GM23248 (cell line): ENCODE results near the gene ERBB4. TPM values are rescaled to one million over a fixed set of nuclear protein-coding genes. Genes with fewer than 3 reads are reported as not detected.

Source experiments
- DNase-seq: peaks from one replicate; pipeline ENCODE4 v3.0.0-alpha.2; 2015
- H2AFZ ChIP-seq: fragments of 200-600 bp; sonication (generic); 2 replicates; pipeline ENCODE4 v1.6.1; 2016; ENCODE audit warnings: antibody characterized with exemption
- H3F3A ChIP-seq: fragments of 200-600 bp; sonication (generic); 2 replicates; pipeline ENCODE4 v1.6.1; 2016; ENCODE audit warnings: mild to moderate bottlenecking, antibody characterized with exemption, mixed run types; ENCODE audit not compliant: insufficient read depth
- H3K27ac ChIP-seq: fragments of 200-600 bp; sonication (generic); 2 replicates; pipeline ENCODE4 v1.5.1; 2016; ENCODE audit warnings: mild to moderate bottlenecking
- H3K27me3 ChIP-seq: fragments of 200-600 bp; sonication (generic); replicated peaks from 2 replicates; pipeline ENCODE4 v1.6.1; 2016; ENCODE audit warnings: mild to moderate bottlenecking; ENCODE audit not compliant: insufficient read depth
- H3K36me3 ChIP-seq: fragments of 200-600 bp; sonication (generic); 2 replicates; pipeline ENCODE4 v1.6.1; 2016; ENCODE audit warnings: low read depth, mild to moderate bottlenecking
- H3K4me1 ChIP-seq: fragments of 200-600 bp; sonication (generic); 2 replicates; pipeline ENCODE4 v1.6.1; 2016; ENCODE audit warnings: mild to moderate bottlenecking; ENCODE audit not compliant: insufficient read depth
- H3K4me2 ChIP-seq: fragments of 200-600 bp; sonication (generic); one replicate; pipeline ENCODE4 v1.6.1; 2016; ENCODE audit warnings: mild to moderate bottlenecking; ENCODE audit not compliant: unreplicated experiment
- H3K4me3 ChIP-seq: fragments of 200-600 bp; sonication (generic); 2 replicates; pipeline ENCODE4 v1.5.1; 2016; ENCODE audit warnings: mild to moderate bottlenecking
- H3K79me2 ChIP-seq: fragments of 200-600 bp; sonication (generic); 2 replicates; pipeline ENCODE4 v1.6.1; 2016; ENCODE audit warnings: mild to moderate bottlenecking; ENCODE audit not compliant: insufficient read depth
- H3K9ac ChIP-seq: fragments of 200-600 bp; sonication (generic); 2 replicates; pipeline ENCODE4 v1.6.1; 2016; ENCODE audit warnings: mild to moderate bottlenecking
- H3K9me2 ChIP-seq: fragments of 200-600 bp; sonication (generic); 2 replicates; pipeline ENCODE4 v1.6.1; 2016; ENCODE audit warnings: mixed run types, mild to moderate bottlenecking, moderate library complexity; ENCODE audit not compliant: insufficient read depth
- H3K9me3 ChIP-seq: fragments of 200-600 bp; sonication (generic); one replicate; pipeline ENCODE4 v1.6.1; 2017; ENCODE audit warnings: low read depth
- H4K20me1 ChIP-seq: fragments of 200-600 bp; sonication (generic); 2 replicates; pipeline ENCODE4 v1.6.0; 2016; ENCODE audit not compliant: insufficient read depth
- EZH2 ChIP-seq: fragments of 200-600 bp; sonication (generic); IDR thresholded peaks from 2 replicates; pipeline ENCODE4 v1.6.1; 2018; ENCODE audit warnings: antibody characterized with exemption, mild to moderate bottlenecking; ENCODE audit not compliant: insufficient read depth, poor library complexity, severe bottlenecking
- EZH2phosphoT487 ChIP-seq: fragments of 200-600 bp; sonication (generic); IDR thresholded peaks from 2 replicates; pipeline ENCODE4 v1.6.1; 2018; ENCODE audit warnings: antibody characterized with exemption, moderate library complexity, mild to moderate bottlenecking, low read depth; ENCODE audit not compliant: insufficient read depth
- WGBS, 2 experiments: methylation state at CpG; one replicate each; pipeline ENCODE4 v1.1.6; 2015 to 2017; ENCODE audit warnings: low lambda C conversion rate in 2 of 2, low coverage in 1 of 2; ENCODE audit errors: missing lambda C conversion rate in 2 of 2; 5-methylcytosine and 5-hydroxymethylcytosine counted together
- in situ Hi-C: fragments of 300-500 bp; cut with MboI; formaldehyde crosslinking; loops from 2 replicates; pipeline ENCODE4 v1.15.0; 2020
- polyA plus RNA-seq: library from polyadenylated mRNA; unstranded; fragments of >200 nt; fragmentation: Nextera tagmentation; extraction: Ambion mirVana; gene quantifications from 2 replicates; pipeline ENCODE4 v1.2.1, GENCODE V29; 2016
- total RNA-seq: library from RNA; depleted of rRNA; stranded (reverse); fragments of >200 nt; shearing (Covaris generic); gene quantifications from 2 replicates; pipeline ENCODE4 v1.2.3, GENCODE V29; 2014

Gene ERBB4
- total and polyA plus RNA-seq, 2 experiments from 2014 or later: not detected

GRCh38 chr2:211903961-211904360, 634.6 kb downstream of the ERBB4 start:
- TF ChIP-seq EZH2 (no peak), EZH2phosphoT487 (no peak)
- Histone ChIP-seq H2AFZ (no peak overlapping the region), H3K4me3 (no peak overlapping the region), H3K79me2 (no peaks in the 10 kb centered on the region), H3K9me3 (no peaks in the 10 kb centered on the region), H3K9ac (no peak overlapping the region), H3K27me3 (no peaks in the 10 kb centered on the region), H4K20me1 (no peaks in the 10 kb centered on the region), H3K9me2 (no peaks in the 10 kb centered on the region), H3F3A (no peaks in the 10 kb centered on the region), H3K36me3 (no peaks in the 10 kb centered on the region), H3K4me2 (no peak overlapping the region), H3K4me1 (no peaks in the 10 kb centered on the region), H3K27ac (no peak overlapping the region)
- 44 to 62% methylated on average over 2 of the region's 2 CpGs for WGBS, 2 experiments
- DNase-seq: no peak
- in situ Hi-C loops: no loop called here

GRCh38 chr2:211901226-211901846, 637.3 kb downstream of the ERBB4 start:
- no peaks in the 10 kb centered on the region for H3K36me3 ChIP-seq
- no peak overlapping the region for H3K9ac ChIP-seq
- no peaks in the 10 kb centered on the region for H3K4me1 ChIP-seq
- H3K4me3 ChIP-seq: no peak overlapping the region
- no peaks in the 10 kb centered on the region for H4K20me1 ChIP-seq
- H3K27me3 ChIP-seq: no peaks in the 10 kb centered on the region
- TF ChIP-seq EZH2phosphoT487 (no peak), EZH2 (no peak)
- DNase-seq: no peak
- H3K79me2 ChIP-seq: no peaks in the 10 kb centered on the region
- H3K4me2 ChIP-seq: no peak overlapping the region
- no peaks in the 10 kb centered on the region for H3K9me3 ChIP-seq
- no peak overlapping the region for H3K27ac ChIP-seq
- H3F3A ChIP-seq: no peaks in the 10 kb centered on the region
- no peaks in the 10 kb centered on the region for H3K9me2 ChIP-seq
- in situ Hi-C loops: no loop called here
- H2AFZ ChIP-seq: no peak overlapping the region
- WGBS, 2 experiments: 34 to 39% methylated on average over 6 of the region's 6 CpGs

- no peaks in the 10 kb centered on the region for H3K9me3 ChIP-seq
Observed at GRCh38 chr2:211900518-211900917, 638.1 kb downstream of the ERBB4 start.

GRCh38 chr2:211900000-211900399, 638.6 kb downstream of the ERBB4 start:
- no peak for TF ChIP-seq EZH2phosphoT487
- no peak for TF ChIP-seq EZH2
- no peak overlapping the region for H2AFZ ChIP-seq

More at GRCh38 chr2:211900518-211900917, 638.1 kb downstream of the ERBB4 start:
- TF ChIP-seq EZH2phosphoT487 (no peak), EZH2 (no peak)
- DNase-seq: no peak
- Histone ChIP-seq H4K20me1 (no peaks in the 10 kb centered on the region), H3K9ac (no peak overlapping the region), H3K4me1 (no peaks in the 10 kb centered on the region), H3F3A (no peaks in the 10 kb centered on the region), H3K79me2 (no peaks in the 10 kb centered on the region), H3K4me3 (no peak overlapping the region), H2AFZ (no peak overlapping the region), H3K27me3 (no peaks in the 10 kb centered on the region), H3K36me3 (no peaks in the 10 kb centered on the region), H3K4me2 (no peak overlapping the region), H3K27ac (no peak overlapping the region), H3K9me2 (no peaks in the 10 kb centered on the region)
- in situ Hi-C loops: no loop called here
- 16 to 17% methylated on average over 2 of the region's 2 CpGs for WGBS, 2 experiments

More at GRCh38 chr2:211900000-211900399, 638.6 kb downstream of the ERBB4 start:
- no peak overlapping the region for H3K4me3 ChIP-seq
- H3K36me3 ChIP-seq: no peaks in the 10 kb centered on the region
- no peak overlapping the region for H3K9ac ChIP-seq
- H4K20me1 ChIP-seq: no peaks in the 10 kb centered on the region
- no peak overlapping the region for H3K4me2 ChIP-seq
- no peaks in the 10 kb centered on the region for H3K79me2 ChIP-seq
- no peaks in the 10 kb centered on the region for H3K4me1 ChIP-seq
- H3K9me3 ChIP-seq: no peaks in the 10 kb centered on the region
- no peaks in the 10 kb centered on the region for H3K27me3 ChIP-seq
- DNase-seq: no peak
- H3F3A ChIP-seq: no peaks in the 10 kb centered on the region
- 39 to 50% methylated on average over 5 of the region's 5 CpGs for WGBS, 2 experiments
- no peaks in the 10 kb centered on the region for H3K9me2 ChIP-seq
- no peak overlapping the region for H3K27ac ChIP-seq
- in situ Hi-C loops: no loop called here
